ENCODE measurements around the gene ENAM. TPM values are rescaled to one million over a fixed set of nuclear protein-coding genes. Genes with fewer than 3 reads are reported as not detected.
A peak's percentile ranks its signal among the peaks of the same experiment; 100 is the strongest.

ENAM gene
- total and polyA plus RNA-seq, 2 of the 13 experiments (the other 11 are each of a cell fraction or from before 2014, with no cell fraction given): not detected

- TF ChIP-seq, protein P1, sequence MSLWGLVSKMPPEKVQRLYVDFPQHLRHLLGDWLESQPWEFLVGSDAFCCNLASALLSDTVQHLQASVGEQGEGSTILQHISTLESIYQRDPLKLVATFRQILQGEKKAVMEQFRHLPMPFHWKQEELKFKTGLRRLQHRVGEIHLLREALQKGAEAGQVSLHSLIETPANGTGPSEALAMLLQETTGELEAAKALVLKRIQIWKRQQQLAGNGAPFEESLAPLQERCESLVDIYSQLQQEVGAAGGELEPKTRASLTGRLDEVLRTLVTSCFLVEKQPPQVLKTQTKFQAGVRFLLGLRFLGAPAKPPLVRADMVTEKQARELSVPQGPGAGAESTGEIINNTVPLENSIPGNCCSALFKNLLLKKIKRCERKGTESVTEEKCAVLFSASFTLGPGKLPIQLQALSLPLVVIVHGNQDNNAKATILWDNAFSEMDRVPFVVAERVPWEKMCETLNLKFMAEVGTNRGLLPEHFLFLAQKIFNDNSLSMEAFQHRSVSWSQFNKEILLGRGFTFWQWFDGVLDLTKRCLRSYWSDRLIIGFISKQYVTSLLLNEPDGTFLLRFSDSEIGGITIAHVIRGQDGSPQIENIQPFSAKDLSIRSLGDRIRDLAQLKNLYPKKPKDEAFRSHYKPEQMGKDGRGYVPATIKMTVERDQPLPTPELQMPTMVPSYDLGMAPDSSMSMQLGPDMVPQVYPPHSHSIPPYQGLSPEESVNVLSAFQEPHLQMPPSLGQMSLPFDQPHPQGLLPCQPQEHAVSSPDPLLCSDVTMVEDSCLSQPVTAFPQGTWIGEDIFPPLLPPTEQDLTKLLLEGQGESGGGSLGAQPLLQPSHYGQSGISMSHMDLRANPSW (CRISPR knock-in tag; IDR thresholded peaks at IDR 0.05; ENCODE audit: borderline replicate concordance): peak; percentile 80
- TF ChIP-seq ZSCAN12 (CRISPR knock-in tag; IDR thresholded peaks at IDR 0.05) (0 out of 2 replicates have a peak, but pooled peaks have one; percentile 18), CENPX (CRISPR knock-in tag; IDR thresholded peaks at IDR 0.05) (no peak), RXRB (CRISPR knock-in tag; IDR thresholded peaks at IDR 0.05; ENCODE audit: borderline replicate concordance) (peak; percentile 59; the same call in 1 of the 2 replicates), ZKSCAN8 (CRISPR knock-in tag; IDR thresholded peaks at IDR 0.05; ENCODE audit: borderline replicate concordance) (peak; percentile 79), NR0B2 (CRISPR knock-in tag; IDR thresholded peaks at IDR 0.05) (peak; percentile 57; the same call in 1 of the 2 replicates), MED8 (CRISPR knock-in tag; IDR thresholded peaks at IDR 0.05; ENCODE audit: insufficient replicate concordance) (peak; percentile 60), ZBTB38 (CRISPR knock-in tag; IDR thresholded peaks at IDR 0.05) (peak; percentile 32; the same call in 1 of the 2 replicates)
- TF ChIP-seq, protein P2, sequence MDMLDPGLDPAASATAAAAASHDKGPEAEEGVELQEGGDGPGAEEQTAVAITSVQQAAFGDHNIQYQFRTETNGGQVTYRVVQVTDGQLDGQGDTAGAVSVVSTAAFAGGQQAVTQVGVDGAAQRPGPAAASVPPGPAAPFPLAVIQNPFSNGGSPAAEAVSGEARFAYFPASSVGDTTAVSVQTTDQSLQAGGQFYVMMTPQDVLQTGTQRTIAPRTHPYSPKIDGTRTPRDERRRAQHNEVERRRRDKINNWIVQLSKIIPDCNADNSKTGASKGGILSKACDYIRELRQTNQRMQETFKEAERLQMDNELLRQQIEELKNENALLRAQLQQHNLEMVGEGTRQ (IDR thresholded peaks at IDR 0.05; ENCODE audit: low read depth, low read length): no peak
- TF ChIP-seq, protein P2 (CRISPR knock-in tag; IDR thresholded peaks at IDR 0.05; ENCODE audit: borderline replicate concordance): peak; percentile 59; the same call in 1 of the 2 replicates
- TF ChIP-seq, protein P3, sequence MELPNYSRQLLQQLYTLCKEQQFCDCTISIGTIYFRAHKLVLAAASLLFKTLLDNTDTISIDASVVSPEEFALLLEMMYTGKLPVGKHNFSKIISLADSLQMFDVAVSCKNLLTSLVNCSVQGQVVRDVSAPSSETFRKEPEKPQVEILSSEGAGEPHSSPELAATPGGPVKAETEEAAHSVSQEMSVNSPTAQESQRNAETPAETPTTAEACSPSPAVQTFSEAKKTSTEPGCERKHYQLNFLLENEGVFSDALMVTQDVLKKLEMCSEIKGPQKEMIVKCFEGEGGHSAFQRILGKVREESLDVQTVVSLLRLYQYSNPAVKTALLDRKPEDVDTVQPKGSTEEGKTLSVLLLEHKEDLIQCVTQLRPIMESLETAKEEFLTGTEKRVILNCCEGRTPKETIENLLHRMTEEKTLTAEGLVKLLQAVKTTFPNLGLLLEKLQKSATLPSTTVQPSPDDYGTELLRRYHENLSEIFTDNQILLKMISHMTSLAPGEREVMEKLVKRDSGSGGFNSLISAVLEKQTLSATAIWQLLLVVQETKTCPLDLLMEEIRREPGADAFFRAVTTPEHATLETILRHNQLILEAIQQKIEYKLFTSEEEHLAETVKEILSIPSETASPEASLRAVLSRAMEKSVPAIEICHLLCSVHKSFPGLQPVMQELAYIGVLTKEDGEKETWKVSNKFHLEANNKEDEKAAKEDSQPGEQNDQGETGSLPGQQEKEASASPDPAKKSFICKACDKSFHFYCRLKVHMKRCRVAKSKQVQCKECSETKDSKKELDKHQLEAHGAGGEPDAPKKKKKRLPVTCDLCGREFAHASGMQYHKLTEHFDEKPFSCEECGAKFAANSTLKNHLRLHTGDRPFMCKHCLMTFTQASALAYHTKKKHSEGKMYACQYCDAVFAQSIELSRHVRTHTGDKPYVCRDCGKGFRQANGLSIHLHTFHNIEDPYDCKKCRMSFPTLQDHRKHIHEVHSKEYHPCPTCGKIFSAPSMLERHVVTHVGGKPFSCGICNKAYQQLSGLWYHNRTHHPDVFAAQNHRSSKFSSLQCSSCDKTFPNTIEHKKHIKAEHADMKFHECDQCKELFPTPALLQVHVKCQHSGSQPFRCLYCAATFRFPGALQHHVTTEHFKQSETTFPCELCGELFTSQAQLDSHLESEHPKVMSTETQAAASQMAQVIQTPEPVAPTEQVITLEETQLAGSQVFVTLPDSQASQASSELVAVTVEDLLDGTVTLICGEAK (IDR thresholded peaks at IDR 0.05): peak; percentile 97
- TF ChIP-seq, protein P3 (CRISPR knock-in tag; IDR thresholded peaks at IDR 0.05): peak; percentile 62; the same call in 1 of the 2 replicates
These were observed 59.6 kb downstream of the ENAM start, which contains the start of gene UTP3 (continued) for GRCh38 chr4:70687821-70688794.
